GM13976 (cell line): ENCODE measurements around the gene VIP.
"Not testable (repeated sequence)": the region's sequence is repeated elsewhere in the genome, so short reads cannot be mapped to it uniquely, and the experiment has no call there.

ENCODE experiments used
- DNase-seq: peaks from one replicate; pipeline ENCODE4 v3.0.0; 2012; ENCODE audit warnings: low spot score
- in situ Hi-C: fragments of 300-500 bp; cut with MboI; formaldehyde crosslinking; loops from one replicate; pipeline ENCODE4 v1.12.0; 2022; ENCODE audit warnings: low sequenced_read_pairs, mixed read lengths, inconsistent platforms; ENCODE audit not compliant: unreplicated experiment
- TF ChIP-seq, protein P1 (sequence below): IDR thresholded peaks from 2 replicates; pipeline ENCODE4 v1.5.1; 2012; ENCODE audit warnings: borderline replicate concordance, mild to moderate bottlenecking; ENCODE audit not compliant: insufficient read depth; ENCODE audit errors: extremely low read depth, missing control alignments, control extremely low read depth

The VIP gene

GRCh38 chr6:152750694-152751093 lies at the start of gene VIP:
Gene VIP (plus strand): TSS chr6:152750797. CDS start chr6:152752178, 1,381 bp downstream.
- in situ Hi-C loops = no loop called here
- TF ChIP-seq, protein P1, sequence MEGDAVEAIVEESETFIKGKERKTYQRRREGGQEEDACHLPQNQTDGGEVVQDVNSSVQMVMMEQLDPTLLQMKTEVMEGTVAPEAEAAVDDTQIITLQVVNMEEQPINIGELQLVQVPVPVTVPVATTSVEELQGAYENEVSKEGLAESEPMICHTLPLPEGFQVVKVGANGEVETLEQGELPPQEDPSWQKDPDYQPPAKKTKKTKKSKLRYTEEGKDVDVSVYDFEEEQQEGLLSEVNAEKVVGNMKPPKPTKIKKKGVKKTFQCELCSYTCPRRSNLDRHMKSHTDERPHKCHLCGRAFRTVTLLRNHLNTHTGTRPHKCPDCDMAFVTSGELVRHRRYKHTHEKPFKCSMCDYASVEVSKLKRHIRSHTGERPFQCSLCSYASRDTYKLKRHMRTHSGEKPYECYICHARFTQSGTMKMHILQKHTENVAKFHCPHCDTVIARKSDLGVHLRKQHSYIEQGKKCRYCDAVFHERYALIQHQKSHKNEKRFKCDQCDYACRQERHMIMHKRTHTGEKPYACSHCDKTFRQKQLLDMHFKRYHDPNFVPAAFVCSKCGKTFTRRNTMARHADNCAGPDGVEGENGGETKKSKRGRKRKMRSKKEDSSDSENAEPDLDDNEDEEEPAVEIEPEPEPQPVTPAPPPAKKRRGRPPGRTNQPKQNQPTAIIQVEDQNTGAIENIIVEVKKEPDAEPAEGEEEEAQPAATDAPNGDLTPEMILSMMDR = no peak
- DNase-seq = no peak

- in situ Hi-C loops = no loop called here
- no peak for DNase-seq
- TF ChIP-seq, protein P1 = no peak
These were observed 49.3 kb upstream of the VIP start for GRCh38 chr6:152701081-152701862.

GRCh38 chr6:152701863-152702401 lies 48.7 kb upstream of the VIP start:
- TF ChIP-seq, protein P1 = no peak
- DNase-seq = no peak
- in situ Hi-C loops = no loop called here

DNA sequence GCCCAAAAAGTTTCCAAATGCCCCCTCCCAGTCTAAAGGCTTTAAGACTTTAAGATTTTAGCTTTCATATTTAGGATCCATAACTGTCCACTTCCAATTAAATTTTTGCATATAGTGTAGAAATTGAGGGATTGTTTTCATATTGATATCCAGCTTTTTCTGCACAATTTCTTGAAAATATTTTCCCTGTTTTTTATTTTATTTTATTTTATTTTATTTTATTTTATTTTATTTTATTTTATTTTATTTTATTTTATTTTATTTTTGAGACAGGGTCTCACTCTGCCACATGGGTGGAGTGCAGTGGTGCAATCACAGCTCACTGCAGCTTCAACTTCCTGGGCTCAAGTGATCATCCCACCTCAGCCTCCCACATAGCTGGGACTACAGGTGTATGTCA lies 46.8 kb upstream of the VIP start:
- in situ Hi-C loops, DNase-seq: not testable (repeated sequence)

DNA sequence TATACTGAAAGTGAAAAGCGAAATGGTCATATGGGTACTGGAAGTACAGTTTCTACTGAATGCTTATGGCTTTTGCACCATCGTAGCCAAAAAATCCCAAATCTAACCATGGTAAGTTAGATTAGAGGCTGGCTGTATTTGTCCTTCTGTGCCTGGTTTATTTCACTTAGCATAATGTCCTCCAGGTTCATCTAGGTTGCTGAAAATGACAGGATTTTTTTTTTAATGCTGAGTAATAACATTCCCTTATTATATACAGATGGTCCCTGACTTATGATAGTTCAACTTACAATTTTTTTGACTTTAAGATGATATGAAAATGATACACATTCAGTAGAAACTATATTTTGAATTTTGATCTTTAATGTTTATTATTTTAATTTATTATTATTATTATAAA lies 45.3 kb upstream of the VIP start:
- in situ Hi-C loops = no loop called here
- TF ChIP-seq, protein P1 = no peak
- no peak for DNase-seq

DNA sequence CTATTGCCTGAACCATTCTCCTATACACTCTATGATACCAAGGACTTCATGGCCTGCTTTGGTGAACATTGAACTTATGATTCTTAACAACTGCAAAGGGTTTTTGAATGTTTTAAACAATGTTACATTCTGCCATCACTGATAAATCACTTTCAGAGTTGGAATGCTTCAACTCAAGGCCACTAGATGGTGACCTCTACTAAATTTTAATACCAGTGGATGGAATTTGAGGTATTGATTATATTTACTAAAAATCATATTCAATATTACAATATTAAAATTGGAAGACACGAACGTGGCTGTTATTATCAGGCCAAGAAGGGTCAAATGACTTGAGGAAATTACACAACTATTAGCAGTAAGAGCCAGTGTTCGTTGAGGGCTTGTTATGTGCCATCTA lies 34.3 kb upstream of the VIP start:
- no peak for DNase-seq
- in situ Hi-C loops = no loop called here
- TF ChIP-seq, protein P1 = no peak

DNA sequence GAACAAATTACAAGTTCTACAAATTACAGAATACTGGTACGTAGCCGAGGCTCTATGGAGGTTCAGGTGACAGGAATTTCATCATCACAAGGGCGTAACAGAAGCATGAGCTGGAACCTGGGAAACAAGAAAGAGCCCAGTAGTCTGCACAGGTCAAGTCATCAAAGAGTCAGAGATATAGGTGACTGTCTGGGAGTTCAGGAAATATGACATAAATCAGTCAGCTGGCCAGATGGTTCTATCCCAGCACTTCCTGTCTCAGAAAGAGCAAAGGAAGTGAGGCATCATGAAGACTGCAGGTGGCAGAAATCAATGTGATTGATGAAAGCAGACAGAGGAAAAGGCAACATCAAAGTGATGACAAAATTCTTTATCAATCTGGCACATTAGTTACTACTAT lies 29.6 kb upstream of the VIP start:
- TF ChIP-seq, protein P1 = no peak
- no peak for DNase-seq
- in situ Hi-C loops = no loop called here
